Activated CD4-positive, alpha-beta T cell treated with anti-CD3 and anti-CD28 coated beads for 4 hours (primary cell): ENCODE results near the gene EVA1A.

Source experiments
- DNase-seq, 2 donors: peaks; one replicate each; pipeline ENCODE4 v3.0.0-alpha.2; 2020

EVA1A gene

DNA sequence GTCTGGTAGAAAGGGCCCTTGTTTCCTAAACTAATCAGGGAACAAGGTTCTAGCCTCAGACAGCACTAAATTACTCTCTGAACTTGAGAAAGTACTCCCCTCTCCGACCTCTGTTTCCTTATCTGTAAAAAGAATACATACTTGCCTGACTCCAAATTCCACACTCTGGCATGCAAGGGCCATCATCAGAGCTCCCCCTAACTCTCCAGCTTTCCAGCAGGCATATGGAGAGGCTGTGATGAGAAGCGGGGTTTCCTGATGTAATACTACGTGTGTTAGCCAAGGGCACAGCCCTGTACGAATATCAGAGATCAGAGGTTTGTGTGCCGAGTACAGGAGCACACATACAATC, 1.8 kb upstream of the EVA1A start:
- no peak for DNase-seq

DNA sequence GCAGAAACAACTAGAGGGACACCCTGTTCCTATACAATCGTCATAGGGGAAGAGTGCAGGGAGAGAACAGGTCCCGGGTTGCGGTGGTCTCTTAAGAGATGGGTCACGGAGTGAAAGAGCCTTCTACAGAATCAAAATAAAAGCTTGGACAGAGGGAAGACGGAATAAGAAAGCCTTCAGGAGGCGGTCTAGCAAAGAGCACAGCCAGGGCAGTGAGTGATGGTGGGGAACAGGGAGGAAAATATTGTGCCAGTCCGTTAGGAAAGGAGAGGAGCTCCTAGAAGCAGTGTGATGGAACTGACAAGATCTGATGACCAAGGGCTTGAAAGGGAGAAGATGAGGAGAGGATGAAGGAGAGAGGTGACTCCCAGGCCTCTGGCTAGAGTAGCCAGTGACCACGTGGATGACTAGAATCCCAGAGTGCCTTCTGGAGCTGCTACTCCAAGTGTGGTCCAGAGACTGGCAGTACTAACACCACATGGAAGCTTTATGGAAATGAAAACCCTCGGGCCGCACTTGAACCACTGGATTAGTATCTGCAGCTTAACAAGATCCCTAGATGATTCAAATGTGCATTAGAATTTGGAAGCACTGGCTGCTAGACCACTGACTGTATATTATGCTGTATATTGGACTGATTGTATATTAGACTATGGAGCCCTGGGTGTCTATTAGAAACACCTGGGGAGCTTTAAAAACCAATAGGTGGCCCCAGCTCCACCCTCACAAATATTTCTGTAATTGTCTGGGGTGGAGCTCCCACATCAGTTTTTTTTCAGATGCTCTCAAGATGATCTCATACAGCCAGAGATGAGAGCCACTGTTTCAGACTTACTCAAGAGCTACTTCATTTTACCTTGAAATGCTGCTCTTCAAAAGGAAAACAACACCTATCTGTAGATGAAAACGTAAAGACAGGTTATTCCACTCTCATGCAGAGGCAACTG, 1.1 kb upstream of the EVA1A start:
- DNase-seq, result no peak

DNA sequence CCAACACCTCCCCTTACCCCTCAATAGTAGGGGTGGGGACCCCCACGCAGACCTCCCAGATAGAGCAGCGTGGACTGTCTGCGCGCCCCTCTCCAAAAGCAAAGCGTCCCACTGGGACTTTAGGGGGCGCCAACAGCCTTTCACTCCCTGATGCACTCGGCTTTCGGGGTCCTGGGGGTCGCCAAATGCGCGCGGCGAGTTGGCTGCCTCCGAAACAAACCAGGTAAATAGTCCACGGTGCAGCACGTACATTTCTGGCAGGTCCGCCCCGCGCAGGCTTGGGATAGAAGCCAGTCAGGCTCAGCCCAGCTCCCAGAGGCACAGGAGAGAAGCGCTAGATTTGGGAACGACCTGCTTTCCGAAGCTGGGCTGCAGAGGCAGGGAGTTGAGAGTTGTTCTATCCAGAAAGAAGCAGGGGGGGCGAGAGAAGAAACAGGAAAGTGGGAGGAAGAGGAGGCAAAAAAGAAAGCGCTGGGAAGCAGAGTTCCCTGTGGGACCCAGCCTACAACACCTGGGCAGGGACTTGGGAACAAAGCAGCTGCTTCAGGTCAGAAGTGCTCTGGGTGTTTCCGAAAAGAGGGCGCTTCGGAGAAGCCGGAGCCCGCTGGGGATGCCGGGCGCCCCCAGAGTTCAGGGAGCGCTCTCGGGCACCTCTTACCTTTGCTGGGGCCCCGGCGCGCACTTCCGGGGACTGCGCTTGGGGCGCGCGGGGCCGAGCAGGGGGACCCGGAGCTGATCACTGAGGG, 544 bp downstream of the EVA1A start:
- DNase-seq, result no peak

DNA sequence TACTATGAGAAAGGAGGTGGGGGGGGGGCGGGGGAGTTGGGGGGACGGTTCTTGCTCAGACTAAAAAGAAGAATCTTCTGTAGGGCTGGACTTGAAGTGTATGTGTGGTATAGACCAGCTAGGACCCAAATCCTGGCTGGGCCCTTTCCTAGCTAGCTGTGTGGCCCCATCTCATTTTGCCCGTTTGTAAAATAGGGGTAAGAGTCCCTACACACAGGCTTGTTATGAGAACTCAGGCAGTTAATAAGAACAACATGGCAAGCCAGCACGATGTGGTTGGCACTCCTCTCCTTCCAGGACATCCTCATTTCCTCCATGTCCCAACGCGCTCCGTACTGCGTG, 1.1 kb downstream of the EVA1A start:
- no peak for DNase-seq

DNA sequence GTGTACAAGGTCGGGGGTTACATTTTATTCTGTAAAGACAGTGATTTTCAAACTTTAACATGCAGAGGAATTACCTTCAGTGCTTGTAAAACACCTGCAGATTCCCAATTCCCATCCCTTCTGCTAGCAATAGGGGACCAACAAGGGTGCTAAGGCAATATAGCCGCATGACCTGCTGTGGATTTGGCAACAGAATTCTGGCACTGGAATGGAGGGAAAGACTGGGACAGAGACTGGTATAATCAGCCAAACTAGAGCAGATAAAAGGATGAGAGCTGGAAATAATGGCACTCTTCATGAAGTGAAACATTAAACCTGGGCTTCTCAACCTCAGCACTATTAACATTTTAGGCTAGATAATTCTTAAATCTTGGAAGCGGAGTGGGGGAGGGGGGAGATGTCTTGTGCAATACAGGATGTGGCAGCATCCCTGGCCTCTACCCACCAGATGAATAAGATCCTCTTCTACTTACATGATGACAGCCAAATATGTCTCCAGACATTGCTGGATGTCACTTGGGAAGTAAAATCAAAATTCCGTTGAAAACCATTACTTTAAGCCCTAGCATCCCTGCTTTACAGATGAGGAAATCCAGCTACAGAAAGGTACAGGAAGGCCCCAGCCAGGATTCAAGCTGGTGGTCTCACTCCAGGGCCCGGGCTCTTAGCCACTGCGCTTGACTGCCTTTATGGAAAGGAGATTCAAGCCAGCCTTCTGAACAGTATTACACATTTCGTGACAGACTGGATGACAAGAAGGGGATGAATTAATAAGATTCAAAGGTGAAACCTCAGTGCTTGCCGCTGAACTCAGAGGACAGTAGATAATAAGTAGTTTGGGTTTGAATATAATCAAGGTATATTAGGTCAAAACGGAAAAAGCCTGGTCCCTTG, 1.7 kb downstream of the EVA1A start:
- DNase-seq, result no peak

DNA sequence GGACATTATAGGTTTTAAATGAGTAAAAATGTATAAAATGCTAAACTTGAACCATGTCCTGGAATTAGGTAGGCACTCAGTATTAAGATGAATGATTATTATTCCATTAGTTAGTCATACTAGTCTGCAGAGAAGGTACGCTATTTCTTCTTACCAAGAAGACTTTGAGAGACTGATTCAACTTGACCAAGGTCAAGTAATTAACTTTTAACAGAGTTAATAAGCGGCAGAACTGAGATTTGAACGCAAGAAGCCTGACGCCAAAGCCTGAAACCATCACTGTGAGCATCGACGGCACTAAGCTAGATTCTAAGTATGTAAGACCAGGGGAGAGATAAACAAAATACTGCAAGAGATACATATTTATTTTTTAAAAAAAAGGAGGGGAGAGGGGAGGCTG, 2.6 kb downstream of the EVA1A start:
- DNase-seq, result no peak

DNA sequence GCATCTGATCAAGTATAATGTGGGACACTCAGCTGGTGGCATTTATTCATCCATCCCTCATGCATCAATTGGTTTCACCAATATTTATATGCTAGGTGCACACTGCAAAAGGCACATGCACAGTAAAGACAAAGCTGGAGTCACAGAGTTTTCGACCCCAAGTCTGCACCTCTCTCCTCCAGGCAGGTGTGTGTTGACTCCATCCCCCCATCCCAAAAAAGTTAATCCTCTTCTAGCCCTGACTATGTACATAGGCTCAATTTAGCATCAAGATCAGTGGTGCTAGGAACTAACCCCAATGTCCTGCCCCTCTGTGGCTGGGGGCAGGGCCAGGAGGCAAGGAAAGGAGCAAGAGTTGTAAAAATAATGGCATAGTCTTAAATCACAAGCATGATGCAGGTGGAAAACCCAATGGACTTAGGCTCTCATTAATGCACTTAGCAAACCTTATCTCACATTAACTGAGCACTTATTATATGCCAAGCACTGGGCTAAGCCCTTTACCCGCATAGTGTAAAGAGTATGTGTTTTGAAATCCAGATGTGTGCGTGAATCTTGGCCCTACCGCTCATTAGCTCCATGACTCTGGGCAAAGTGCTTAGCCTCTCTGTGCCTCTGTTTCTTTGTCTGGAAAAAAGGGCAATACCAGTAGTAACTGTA, 3.1 kb downstream of the EVA1A start:
- no peak for DNase-seq

DNA sequence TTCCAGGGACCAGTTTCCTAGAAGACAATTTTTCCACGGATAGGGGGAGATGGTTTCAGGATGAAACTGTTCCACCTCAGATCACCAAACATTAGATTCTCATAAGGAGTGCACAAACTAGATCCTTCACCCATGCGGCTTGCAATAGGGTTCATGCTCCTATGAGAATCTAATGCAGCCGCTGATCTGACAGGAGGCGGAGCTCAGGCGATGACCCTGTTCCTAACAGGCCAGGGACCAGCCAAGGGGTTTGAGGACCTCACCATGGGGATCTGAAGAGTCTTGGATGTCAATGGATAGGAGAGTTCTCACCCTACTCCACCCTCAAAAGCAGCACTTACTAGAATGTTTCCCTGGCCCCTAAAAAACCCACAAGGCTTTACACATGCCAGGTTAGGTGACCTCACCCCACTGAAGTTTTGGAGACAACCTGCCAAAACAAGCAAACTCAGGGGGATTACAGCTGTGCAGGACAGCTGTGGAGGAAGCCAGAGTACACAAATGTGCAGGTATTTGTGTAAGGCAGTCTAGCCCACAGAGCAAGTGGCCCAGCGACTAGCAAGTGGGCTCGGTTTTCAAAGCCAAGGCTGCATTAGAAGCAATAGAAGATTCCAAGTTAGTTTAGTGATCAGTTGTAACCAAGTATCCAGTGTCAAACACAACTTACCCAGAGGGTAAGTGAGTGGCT, 3.9 kb downstream of the EVA1A start:
- DNase-seq, result no peak

DNA sequence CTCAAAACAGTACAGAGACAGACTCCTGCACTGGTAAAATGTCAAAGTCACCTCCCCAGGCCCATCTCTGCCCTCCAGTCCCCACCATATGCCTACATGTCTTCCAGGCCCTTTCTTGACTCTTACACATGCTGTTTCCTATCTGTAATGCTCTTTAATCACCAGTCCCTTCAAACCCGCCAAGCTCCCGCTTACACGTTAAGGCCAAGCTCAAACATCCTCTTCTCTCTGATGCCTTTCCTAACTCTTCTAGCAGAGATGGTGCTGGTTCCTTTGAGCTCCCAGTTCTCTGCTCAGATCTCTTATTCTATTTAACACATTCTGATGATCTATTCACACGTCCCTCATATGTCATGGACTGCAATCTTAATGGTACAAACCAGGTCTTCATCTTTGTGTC, 5.0 kb downstream of the EVA1A start:
- DNase-seq, result no peak

DNA sequence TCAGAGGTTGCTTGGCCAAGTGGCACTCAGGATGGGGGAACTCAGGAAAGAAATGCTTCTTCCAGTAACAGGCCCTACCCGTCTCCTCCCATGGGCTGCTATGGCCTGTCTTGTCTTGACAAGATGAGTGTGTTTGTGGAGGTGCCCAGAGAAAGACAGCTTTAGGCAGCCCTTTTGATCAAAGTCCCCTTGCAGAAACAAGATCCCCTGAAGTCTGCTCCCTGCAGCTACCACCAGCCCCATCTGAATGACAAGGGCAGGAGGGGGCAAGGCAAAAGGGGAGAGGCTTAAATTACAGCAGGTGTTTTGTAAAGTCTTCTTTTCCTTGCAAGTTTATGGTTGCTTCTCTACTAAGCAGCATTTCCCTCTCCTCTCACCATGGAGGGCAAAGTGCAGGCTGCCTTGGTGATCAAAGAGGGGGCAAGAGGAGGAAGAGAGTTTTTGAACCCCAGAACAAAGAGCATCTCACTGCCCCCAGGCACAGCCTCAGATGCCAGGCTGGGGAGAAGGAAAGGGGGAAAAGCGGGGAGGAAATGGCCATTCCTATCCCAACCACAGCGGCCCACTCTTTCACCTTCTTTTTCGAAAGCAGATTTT, 6.7 kb downstream of the EVA1A start:
- no peak for DNase-seq

DNA sequence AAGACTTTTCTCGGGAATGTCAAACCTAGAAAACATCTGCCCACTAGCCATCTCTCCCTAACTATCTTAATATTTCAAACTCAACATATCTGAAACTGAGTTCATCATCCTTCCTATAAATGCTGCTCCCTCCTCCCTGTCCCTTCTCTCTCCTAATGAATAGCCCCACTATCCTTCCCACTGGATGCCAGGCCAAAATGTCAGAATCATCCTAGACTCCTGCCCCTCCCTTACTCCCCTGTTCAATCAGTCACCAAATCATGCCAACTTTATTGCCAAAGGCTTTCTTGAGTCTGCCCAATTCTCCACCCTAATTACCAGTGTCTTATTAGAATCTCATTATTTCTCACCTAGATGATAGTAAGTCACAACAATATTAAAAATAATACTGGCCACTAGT, 8.5 kb downstream of the EVA1A start:
- no peak for DNase-seq

DNA sequence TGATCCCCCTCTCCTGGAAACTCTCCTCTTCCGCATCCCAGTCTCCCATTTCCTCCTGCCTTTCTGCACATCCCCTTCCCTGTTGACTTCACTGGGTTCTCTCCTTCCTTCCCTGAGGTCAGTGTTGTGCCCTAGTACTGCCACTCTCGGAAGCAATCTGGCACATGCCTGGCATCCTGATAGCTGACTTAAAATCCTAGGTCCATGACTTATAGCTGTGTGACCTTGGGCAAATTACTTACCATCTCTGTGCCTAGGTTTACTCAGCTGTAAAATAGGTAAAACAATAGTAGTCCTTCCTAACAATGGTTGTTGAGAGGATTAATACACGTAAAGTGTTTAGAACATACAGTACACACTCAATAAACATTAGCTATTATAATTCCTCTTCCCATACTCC, 9.3 kb downstream of the EVA1A start:
- no peak for DNase-seq

DNA sequence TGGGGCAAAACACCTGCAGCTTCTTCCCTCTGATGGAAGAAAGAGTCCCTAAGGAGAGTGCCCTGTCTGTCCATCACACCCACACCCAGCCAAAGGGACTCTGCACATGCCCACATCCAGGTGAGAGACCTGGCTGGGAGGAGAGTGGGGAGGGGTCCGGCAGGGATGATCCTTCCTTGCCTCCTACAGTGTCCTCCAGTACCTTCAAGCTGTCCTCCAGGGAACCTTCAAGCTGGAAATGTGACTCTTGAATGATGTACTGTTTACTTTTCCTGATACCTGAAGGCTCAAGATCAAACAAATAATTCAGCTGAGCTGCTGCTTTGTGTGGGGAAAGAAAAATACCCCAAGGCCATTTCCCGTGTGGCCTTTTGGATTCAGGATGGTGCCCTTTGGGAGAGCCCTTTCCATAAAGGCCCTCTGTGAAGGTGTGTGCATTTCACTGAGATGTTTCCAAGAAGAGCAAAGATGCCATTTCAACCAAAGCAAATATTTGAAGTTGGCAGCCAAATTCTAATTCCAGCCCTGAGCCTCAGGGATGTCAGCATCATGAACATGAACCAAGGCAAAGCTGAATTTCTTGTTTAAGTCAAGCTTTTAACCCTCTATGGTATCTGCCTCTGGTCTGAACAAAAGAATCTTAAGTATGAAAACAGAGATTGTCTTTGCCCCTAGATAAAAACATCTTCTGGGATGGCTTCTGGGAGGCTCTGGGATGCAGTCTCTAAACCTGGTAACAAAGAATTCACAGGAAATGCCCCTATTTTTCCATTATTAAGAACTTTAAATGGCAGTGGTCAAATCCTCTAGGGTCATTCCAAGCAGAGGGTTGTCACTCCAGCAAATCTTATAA, 11.1 kb downstream of the EVA1A start:
- DNase-seq, result no peak

DNA sequence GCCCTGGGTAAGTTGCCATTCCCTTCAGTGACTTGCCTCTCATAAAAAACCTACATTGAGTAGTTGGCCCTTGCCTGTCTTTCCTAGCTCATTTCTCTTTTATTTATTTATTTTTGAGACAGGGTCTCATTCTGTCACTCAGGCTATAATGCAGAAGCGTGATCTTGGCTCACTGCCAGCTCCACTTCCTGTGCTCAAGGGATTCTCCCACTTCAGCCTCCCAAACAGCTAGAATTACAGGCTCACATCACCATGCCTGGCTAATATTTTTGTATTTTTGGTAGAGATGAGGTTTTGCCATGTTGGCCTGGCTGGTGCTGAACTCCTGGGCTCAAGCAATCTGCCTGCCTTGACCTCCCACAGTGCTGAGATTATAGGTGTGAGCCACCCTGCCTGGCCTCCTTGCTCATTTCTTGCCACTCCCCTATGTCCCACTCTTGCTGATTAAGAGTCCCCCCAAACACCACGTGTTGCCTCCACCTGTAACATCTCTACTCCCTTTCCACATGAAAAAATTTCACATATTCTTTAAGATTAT, 12.6 kb downstream of the EVA1A start:
- no peak for DNase-seq

DNA sequence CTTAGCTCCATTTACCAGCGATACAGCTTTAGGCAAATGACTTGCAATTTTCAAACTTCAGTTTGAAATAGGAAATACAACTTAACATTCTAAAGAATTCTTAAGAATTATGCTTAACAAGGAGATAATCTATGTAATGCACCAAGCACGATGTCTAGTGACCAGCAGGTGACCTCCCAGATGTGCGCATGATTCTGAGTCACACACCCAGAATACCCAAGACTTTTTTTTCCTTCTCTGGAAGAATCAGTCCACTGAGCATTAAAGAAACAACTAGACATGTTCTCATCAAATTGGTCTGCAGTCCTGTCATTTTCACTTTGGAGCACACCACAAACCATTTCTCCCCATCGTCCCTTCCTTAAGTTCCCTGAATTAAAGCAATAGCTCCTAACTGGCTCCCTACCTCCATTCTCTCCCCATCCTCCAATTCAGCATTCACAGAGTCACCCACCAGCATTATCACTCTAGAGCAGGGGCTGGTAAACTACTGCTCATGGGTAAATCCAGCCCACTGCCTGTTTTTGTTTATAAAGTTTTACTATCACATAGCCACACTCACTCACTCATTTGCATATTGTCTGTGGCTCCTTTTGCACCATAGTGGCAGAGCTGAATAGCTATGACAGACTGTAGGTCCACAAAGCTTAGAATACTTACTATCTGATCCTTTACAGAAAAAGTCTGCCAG, 13.2 kb downstream of the EVA1A start:
- no peak for DNase-seq

DNA sequence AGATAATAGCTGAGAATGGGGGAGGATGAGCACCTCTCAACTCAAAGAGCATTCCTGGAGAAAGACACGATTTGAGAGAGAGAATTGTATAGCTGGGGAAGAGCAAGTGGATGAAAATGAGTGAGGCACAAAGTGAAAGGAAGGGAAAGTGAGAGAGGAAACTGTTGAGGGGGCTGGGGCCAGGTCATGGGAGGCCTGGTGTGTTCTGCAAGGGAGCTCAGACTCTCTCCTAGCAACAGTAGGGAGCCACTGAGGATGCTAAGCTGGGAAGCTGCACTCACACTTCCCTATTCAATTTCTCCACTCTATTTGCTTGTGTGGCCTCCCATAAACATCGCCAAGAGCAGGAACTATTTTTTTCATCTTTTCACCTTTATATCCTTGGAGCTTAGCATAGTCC, 14.8 kb downstream of the EVA1A start:
- DNase-seq, result no peak

DNA sequence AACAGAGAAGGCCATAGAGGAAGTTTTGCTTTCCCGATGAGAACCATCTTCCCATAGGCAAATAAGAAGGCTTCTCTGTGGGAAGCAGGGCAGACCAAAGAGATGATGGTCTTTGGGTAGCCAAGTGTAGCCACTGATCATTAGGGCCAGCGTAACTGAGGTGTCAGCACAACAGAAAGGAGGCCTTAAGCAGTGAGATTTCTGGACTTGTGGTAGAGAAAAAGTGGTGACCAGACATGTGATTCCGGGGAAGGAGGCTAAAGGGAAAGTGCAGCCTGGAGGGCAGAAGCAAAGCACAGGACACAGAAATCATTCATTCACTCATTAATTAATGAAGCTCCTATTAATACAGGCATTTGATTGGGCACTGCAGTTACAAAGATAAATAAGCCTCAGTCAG, 15.4 kb downstream of the EVA1A start:
- no peak for DNase-seq

DNA sequence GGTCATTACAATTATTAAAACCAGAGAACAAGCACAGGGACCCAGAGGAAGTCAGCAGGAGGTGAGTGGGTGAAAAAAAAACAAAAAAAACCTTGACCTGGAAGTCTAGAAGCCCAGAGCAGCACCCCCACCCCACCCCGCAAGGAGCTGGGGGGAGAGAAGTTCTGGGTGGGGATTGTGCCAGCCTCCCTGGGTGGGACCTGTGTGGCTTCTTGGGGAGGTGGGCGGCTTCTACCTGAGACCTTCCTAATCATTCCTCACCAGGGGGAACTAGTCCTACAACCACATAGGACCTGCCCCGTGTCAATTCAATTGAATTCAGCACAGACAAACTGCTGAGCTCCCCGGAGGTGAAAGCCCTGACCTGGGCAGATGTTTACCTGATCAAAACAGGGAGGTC, 17.3 kb downstream of the EVA1A start:
- no peak for DNase-seq

DNA sequence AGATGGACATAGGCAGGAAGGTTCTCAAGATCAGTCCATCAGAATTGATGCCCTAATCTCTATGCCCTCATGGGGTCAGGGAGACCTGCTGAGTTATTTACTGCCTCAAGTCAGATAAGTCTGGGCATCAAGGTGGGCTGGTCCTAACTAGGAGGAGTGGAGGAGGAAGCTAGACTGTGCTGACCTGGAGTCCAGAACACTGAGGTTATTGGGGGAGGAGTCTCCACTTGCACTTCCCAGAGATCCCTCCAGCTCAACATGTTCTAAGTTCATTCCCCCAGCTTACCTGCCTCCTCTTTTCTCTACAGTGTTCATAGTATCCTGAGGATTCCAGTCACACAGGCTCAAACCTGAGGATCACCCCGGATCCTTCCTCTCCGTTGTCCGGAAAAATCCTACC, 19.3 kb downstream of the EVA1A start:
- no peak for DNase-seq

DNA sequence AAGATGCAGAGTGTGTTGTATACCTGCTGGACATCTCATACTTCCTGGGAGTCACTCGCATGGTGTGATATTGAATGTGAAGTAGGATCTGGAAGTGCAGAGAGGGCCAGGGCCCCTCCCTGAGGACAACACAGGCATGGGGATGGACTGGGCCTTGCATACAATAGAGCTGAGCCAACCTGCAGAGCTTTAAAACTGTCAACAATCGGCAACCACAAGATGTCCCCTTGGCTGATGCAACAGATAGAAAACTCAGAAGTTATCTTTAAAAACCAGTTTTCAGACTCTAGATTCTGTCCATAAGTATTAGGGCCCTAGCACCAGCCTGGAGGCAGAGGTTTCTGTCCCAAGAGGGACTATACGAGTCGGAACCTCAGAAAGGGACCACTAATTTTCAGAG, 19.7 kb downstream of the EVA1A start:
- DNase-seq, result no peak
